H1 (cell line): Measurements from ENCODE around the gene CRABP1. TPM values are rescaled to one million over a fixed set of nuclear protein-coding genes. Genes with fewer than 3 reads are reported as not detected.

ENCODE experiments used
- CTCF ChIA-PET: fragments of 300-600 bp; sonication (Branson Sonifier 250); formaldehyde crosslinking; loops from one replicate; lab custom pipeline; 2021; ENCODE audit not compliant: partially characterized antibody; lab: Charles Lee
- POLR2A ChIA-PET: fragments of 300-600 bp; sonication (Branson Sonifier 250); formaldehyde crosslinking; loops from one replicate; lab custom pipeline; 2021; ENCODE audit warnings: inconsistent platforms; ENCODE audit not compliant: partially characterized antibody; lab: Charles Lee
- DNase-seq, 2 experiments: peaks; one replicate each; pipeline versions ENCODE4 v3.0.0 to v3.0.0-alpha.2; 2010 to 2022; ENCODE audit warnings: low spot score in 2 of 2, low read depth in 1 of 2, mixed read lengths in 1 of 2
- FAIRE-seq: peaks from 2 replicates; lab custom pipeline; 2011; peaks lifted over from hg19 to GRCh38; lab: Jason Lieb, UNC
- H2AFZ ChIP-seq: 2 replicates; pipeline ENCODE4 v1.8.1; 2012; ENCODE audit warnings: low read length, inconsistent platforms
- H2AK5ac ChIP-seq: 2 replicates; pipeline ENCODE4 v1.6.1; 2013; ENCODE audit warnings: low read depth, low read length
- H2BK120ac ChIP-seq: replicated peaks from 2 replicates; pipeline ENCODE3; 2013; ENCODE audit warnings: low read depth, low read length, inconsistent platforms
- H2BK12ac ChIP-seq: 2 replicates; pipeline ENCODE4 v1.6.1; 2013; ENCODE audit warnings: low read depth, low read length
- H2BK15ac ChIP-seq: 2 replicates; pipeline ENCODE4 v1.6.1; 2013; ENCODE audit warnings: low read length
- H2BK20ac ChIP-seq: 2 replicates; pipeline ENCODE4 v1.6.1; 2013; ENCODE audit warnings: low read length
- H2BK5ac ChIP-seq: 2 replicates; pipeline ENCODE4 v1.6.1; 2013; ENCODE audit warnings: low read depth, low read length
- H3K14ac ChIP-seq: 2 replicates; pipeline ENCODE4 v1.6.1; 2013; ENCODE audit warnings: inconsistent platforms; ENCODE audit not compliant: insufficient read length
- H3K18ac ChIP-seq: 2 replicates; pipeline ENCODE4 v1.6.1; 2013; ENCODE audit warnings: low read length; ENCODE audit errors: extremely low read depth
- H3K23ac ChIP-seq: 2 replicates; pipeline ENCODE4 v1.6.1; 2013; ENCODE audit warnings: inconsistent platforms; ENCODE audit not compliant: insufficient read length
- H3K23me2 ChIP-seq: 2 replicates; pipeline ENCODE4 v1.6.1; 2013; ENCODE audit warnings: low read depth, low read length
- H3K27ac ChIP-seq: 2 replicates; pipeline ENCODE4 v1.6.1; 2011; ENCODE audit warnings: low read depth, low read length, inconsistent platforms
- H3K27me3 ChIP-seq, 4 experiments: replicated peaks in 1 of 4; 1 replicate in 1 of 4; 2 replicates in 3 of 4; pipeline versions ENCODE4 v1.6.1 to v1.8.1; 2011 to 2013; ENCODE audit warnings: low read length in 3 of 4, mild to moderate bottlenecking in 3 of 4, inconsistent platforms in 2 of 4, mixed read lengths in 2 of 4, moderate library complexity in 1 of 4; ENCODE audit not compliant: control insufficient read depth in 3 of 4, insufficient read depth in 3 of 4; ENCODE audit errors: extremely low read depth in 1 of 4
- H3K36me3 ChIP-seq, 4 experiments: 2 replicates each; pipeline versions ENCODE4 v1.6.1 to v1.8.1; 2011 to 2013; ENCODE audit warnings: mild to moderate bottlenecking in 4 of 4, low read length in 3 of 4, moderate library complexity in 2 of 4, control low read depth in 1 of 4, inconsistent platforms in 1 of 4; ENCODE audit not compliant: insufficient read depth in 4 of 4, control insufficient read depth in 2 of 4
- H3K4ac ChIP-seq: replicated peaks from 2 replicates; pipeline ENCODE3; 2013; ENCODE audit warnings: low read length, low read depth, mixed read lengths, inconsistent platforms; ENCODE audit not compliant: insufficient read length
- H3K4me1 ChIP-seq, 4 experiments: replicated peaks in 1 of 4; 1 replicate in 1 of 4; 2 replicates in 3 of 4; pipeline versions ENCODE4 v1.6.1 to v1.8.1; 2011 to 2013; ENCODE audit warnings: low read length in 3 of 4, inconsistent platforms in 2 of 4, mixed read lengths in 1 of 4; ENCODE audit not compliant: insufficient read depth in 4 of 4, control insufficient read depth in 3 of 4
- H3K4me2 ChIP-seq, 2 experiments: 2 replicates each; pipeline versions ENCODE4 v1.6.1 to v1.8.1; 2011 to 2013; ENCODE audit warnings: low read depth in 2 of 2, low read length in 2 of 2, control low read depth in 1 of 2, inconsistent platforms in 1 of 2, mild to moderate bottlenecking in 1 of 2; ENCODE audit not compliant: insufficient read depth in 1 of 2
- H3K4me3 ChIP-seq, 4 experiments: fragments of 200-600, 300-600 bp in 1 of 4; sonication (generic), shearing (Covaris generic), sonication (Bioruptor Twin) in 1 of 4; 2 replicates each; pipeline versions ENCODE4 v1.5.1 to v1.8.1; 2011 to 2016; ENCODE audit warnings: low read length in 4 of 4, low read depth in 3 of 4, control low read depth in 2 of 4, inconsistent platforms in 2 of 4, mild to moderate bottlenecking in 2 of 4, mixed read lengths in 1 of 4, moderate library complexity in 1 of 4; ENCODE audit not compliant: insufficient read depth in 2 of 4; ENCODE audit errors: extremely low read depth in 1 of 4
- H3K56ac ChIP-seq: replicated peaks from 2 replicates; pipeline ENCODE3; 2013; ENCODE audit warnings: low read depth, mild to moderate bottlenecking, mixed read lengths, low read length, inconsistent platforms; ENCODE audit not compliant: insufficient read length
- H3K79me1 ChIP-seq: 2 replicates; pipeline ENCODE4 v1.6.1; 2013; ENCODE audit warnings: low read depth, low read length, control low read depth
- H3K79me2 ChIP-seq, 2 experiments: 2 replicates each; pipeline versions ENCODE4 v1.6.1 to v1.8.1; 2012 to 2013; ENCODE audit warnings: low read length in 2 of 2, mild to moderate bottlenecking in 2 of 2, inconsistent platforms in 1 of 2; ENCODE audit not compliant: insufficient read depth in 2 of 2, control insufficient read depth in 1 of 2
- H3K9ac ChIP-seq, 4 experiments: replicated peaks in 1 of 4; 1 replicate in 1 of 4; 2 replicates in 3 of 4; pipeline versions ENCODE4 v1.6.1 to v1.8.1; 2011 to 2013; ENCODE audit warnings: low read depth in 3 of 4, low read length in 3 of 4, control low read depth in 2 of 4, mild to moderate bottlenecking in 2 of 4, moderate library complexity in 2 of 4, inconsistent platforms in 1 of 4; ENCODE audit errors: extremely low read depth in 1 of 4
- H3K9me3 ChIP-seq, 2 experiments: 2 replicates each; pipeline versions ENCODE4 v1.6.1 to v1.8.1; 2012 to 2013; ENCODE audit warnings: mild to moderate bottlenecking in 2 of 2, moderate library complexity in 2 of 2, control low read depth in 1 of 2, inconsistent platforms in 1 of 2, low read depth in 1 of 2, low read length in 1 of 2, mixed read lengths in 1 of 2; ENCODE audit not compliant: insufficient read depth in 2 of 2
- H4K20me1 ChIP-seq, 2 experiments: replicated peaks in 1 of 2; 2 replicates each; pipeline versions ENCODE3 to v1.8.1; 2011 to 2013; ENCODE audit warnings: inconsistent platforms in 2 of 2, low read length in 2 of 2, mild to moderate bottlenecking in 1 of 2; ENCODE audit not compliant: insufficient read depth in 2 of 2, control insufficient read depth in 1 of 2
- H4K5ac ChIP-seq: 2 replicates; pipeline ENCODE4 v1.6.1; 2013; ENCODE audit warnings: low read length, low read depth, mixed read lengths, inconsistent platforms; ENCODE audit not compliant: insufficient read length
- H4K8ac ChIP-seq: 2 replicates; pipeline ENCODE4 v1.8.0; 2013; ENCODE audit warnings: mild to moderate bottlenecking, moderate library complexity, low read length, inconsistent platforms; ENCODE audit not compliant: insufficient read depth; ENCODE audit errors: extremely low read depth
- H4K91ac ChIP-seq: replicated peaks from 2 replicates; pipeline ENCODE3; 2013; ENCODE audit warnings: low read length, mixed read lengths, inconsistent platforms; ENCODE audit not compliant: insufficient read length
- BRCA1 ChIP-seq: IDR thresholded peaks from 2 replicates; pipeline ENCODE4 v1.6.1; 2012; ENCODE audit warnings: low read depth, low read length, improper control_type of control experiment
- CTCF ChIP-seq, 3 experiments: IDR thresholded peaks; 1 replicate in 2 of 3; 2 replicates in 1 of 3; pipeline versions ENCODE4 v1.5.1 to v1.6.1; 2011; ENCODE audit warnings: low read length in 3 of 3, mild to moderate bottlenecking in 3 of 3, inconsistent platforms in 2 of 3, low read depth in 1 of 3, moderate library complexity in 1 of 3; ENCODE audit not compliant: insufficient read depth in 1 of 3; ENCODE audit errors: control extremely low read depth in 1 of 3
- WGBS, 2 experiments: shearing (Covaris generic) in 1 of 2; methylation state at CpG; one replicate each; pipeline versions ENCODE4 v1.1.6 to v1.1.7; 2013 to 2015; ENCODE audit warnings: low lambda C conversion rate in 2 of 2, mixed read lengths in 2 of 2, inconsistent platforms in 1 of 2, low coverage in 1 of 2, missing lambda C conversion rate in 1 of 2; ENCODE audit not compliant: insufficient replicate concordance in 2 of 2, insufficient coverage in 1 of 2, insufficient read length in 1 of 2; ENCODE audit errors: extremely low coverage in 1 of 2, missing lambda C conversion rate in 1 of 2; 5-methylcytosine and 5-hydroxymethylcytosine counted together
- polyA plus RNA-seq, 7 experiments: library from polyadenylated mRNA; depleted of rRNA in 3 of 7; stranded (reverse) in 5 of 7; unstranded in 2 of 7; fragments of >200 nt in 5 of 7; fragments of 200-250 nt in 2 of 7; gene quantifications; 1 replicate in 5 of 7; 2 replicates in 1 of 7; 4 replicates in 1 of 7; pipeline versions ENCODE4 v1.2.1 to v1.2.3, GENCODE V29; 2011 to 2013; ENCODE audit warnings: missing spikeins in 2 of 7, mixed read lengths in 2 of 7
- total RNA-seq: library from RNA; stranded (reverse); fragmentation: NEBNext Ultra II Directional; extraction: Animal tissue kit (Norgen Biotek cat#: 25700); gene quantifications from 2 replicates; pipeline ENCODE4 v1.2.1, GENCODE V29; 2021

Gene CRABP1
- total and polyA plus RNA-seq, 2 of the 8 experiments (the other 6 are each of a cell fraction or from before 2014, with no cell fraction given), result 385 to 655 TPM

GRCh38 chr15:78370013-78370412 is 29.9 kb downstream of the CRABP1 start:
- POLR2A ChIA-PET, result interaction anchor here (0.8 to 1.9 kb wide), 4 partner anchors 13 to 69 kb away, joined by 3 to 5 read pairs (median 4); no protein-coding TSS in a partner anchor
- TF ChIP-seq BRCA1 (no peak), CTCF (IDR thresholded peaks at IDR 0.05; ENCODE audit: control extremely low read depth in 1 of 3, insufficient read depth in 1 of 3, low read depth in 1 of 3, low read length in 3 of 3) (no peak)

More at GRCh38 chr15:78370013-78370412, 29.9 kb downstream of the CRABP1 start:
- no peaks in the 10 kb centered on the region for H3K36me3 ChIP-seq
- H4K8ac ChIP-seq, result no peak overlapping the region
- DNase-seq, result no peak
- no peak overlapping the region for H3K56ac ChIP-seq
- no peaks in the 10 kb centered on the region for H3K9me3 ChIP-seq
- no peak overlapping the region for H3K4me3 ChIP-seq
- H4K91ac ChIP-seq, result no peak overlapping the region
- no peaks in the 10 kb centered on the region for H4K20me1 ChIP-seq
- no peak overlapping the region for H3K27ac ChIP-seq
- H4K5ac ChIP-seq, result no peak overlapping the region
- no peak overlapping the region; the same call in 1 of the 2 replicates for H2BK20ac ChIP-seq
- H2BK120ac ChIP-seq, result no peak overlapping the region
- WGBS, 2 experiments, result 87% methylated on average over 6 of the region's 6 CpGs; no CpG with 5 or more reads in 1 of the 2 experiments
- H3K79me1 ChIP-seq, result no peaks in the 10 kb centered on the region
- H3K79me2 ChIP-seq, result no peaks in the 10 kb centered on the region
- H3K4me2 ChIP-seq, result no peak overlapping the region
- H3K27me3 ChIP-seq, result no peaks in the 10 kb centered on the region
- no peak overlapping the region for H3K18ac ChIP-seq
- H2BK5ac ChIP-seq, result no peak overlapping the region
- no peak overlapping the region for H2AK5ac ChIP-seq
- H2BK12ac ChIP-seq, result no peak overlapping the region
- no peaks in the 10 kb centered on the region for H3K23me2 ChIP-seq
- H3K23ac ChIP-seq, result no peak overlapping the region
- CTCF ChIA-PET, result interaction anchor here (0.9 to 2.5 kb wide), 5 partner anchors 13 to 62 kb away, joined by 3 to 9 read pairs (median 3); partner anchors contain the start of gene CRABP1
- H3K9ac ChIP-seq, result no peak overlapping the region
- peaks cover 0 to 8% (median 5%) of the 10 kb centered on the region in 4 experiments; a peak in 6 of 7 replicates for H3K4me1 ChIP-seq
- FAIRE-seq, result no peak
- peak overlapping the region; percentile 19; the same call in 1 of the 2 replicates for H2AFZ ChIP-seq
- no peak overlapping the region for H2BK15ac ChIP-seq
- H3K14ac ChIP-seq, result no peak overlapping the region
- no peak overlapping the region for H3K4ac ChIP-seq
